GM12872 (cell line): Measurements from ENCODE around the gene CLDN9.

ENCODE experiments used
- CTCF ChIP-seq: IDR thresholded peaks from 3 replicates; pipeline ENCODE4 v1.5.1; 2011; ENCODE audit warnings: low read depth, mild to moderate bottlenecking, low read length, moderate library complexity; ENCODE audit not compliant: insufficient read depth

Gene CLDN9

DNA sequence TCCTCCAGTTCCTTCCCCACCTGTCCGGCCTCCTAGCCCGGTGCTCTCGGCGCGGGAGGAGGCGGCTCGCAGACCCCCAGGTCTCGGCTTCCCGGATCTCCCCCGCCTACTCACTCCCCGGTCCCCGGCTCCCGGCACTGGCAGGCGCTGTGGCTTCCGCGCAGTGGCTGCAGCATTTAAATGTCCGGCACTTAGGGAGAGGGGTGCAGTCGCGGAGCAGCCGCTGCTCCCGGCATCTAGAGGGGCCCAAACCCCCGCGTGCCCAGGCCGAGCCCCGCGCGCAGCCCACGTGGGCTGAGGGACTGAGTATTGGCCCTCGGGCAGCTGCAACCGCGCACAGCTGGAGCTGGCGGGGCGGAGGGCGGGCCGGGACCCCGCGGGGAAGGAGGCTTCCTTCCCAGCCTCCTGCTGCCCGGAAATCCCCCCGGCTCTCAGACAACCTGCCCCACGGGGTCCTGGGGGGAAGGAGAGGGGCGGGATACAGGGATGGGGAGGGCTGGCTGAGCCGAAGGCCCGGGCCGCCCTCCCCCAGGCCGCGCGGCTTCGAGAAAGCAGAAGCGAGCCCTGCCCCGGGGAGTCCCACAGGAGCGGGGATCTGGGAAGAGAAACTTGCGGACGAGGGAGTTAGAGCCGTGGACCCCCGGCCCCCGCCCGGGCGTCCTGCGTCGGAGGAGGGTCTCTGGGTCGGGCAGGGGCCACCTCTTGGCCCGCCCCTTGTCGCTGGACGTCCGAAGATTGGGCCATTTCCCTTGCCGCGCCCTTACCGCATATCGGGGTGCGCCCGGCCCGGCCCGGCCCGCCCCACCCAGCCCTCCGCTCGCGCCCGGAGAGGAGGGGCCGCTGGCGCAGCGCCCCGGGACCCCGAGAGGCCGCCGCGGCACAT, 33.3 kb downstream of the CLDN9 start, which contains the start of gene MMP25:
Gene MMP25, plus strand, starts transcription at position 804 of the 883 bp plus-strand sequence. CDS start 357 bp downstream, outside the sequence.
- TF ChIP-seq CTCF = no peak

GRCh38 chr16:3046641-3047386, 34.1 kb downstream of the CLDN9 start:
- TF ChIP-seq CTCF = no peak

DNA sequence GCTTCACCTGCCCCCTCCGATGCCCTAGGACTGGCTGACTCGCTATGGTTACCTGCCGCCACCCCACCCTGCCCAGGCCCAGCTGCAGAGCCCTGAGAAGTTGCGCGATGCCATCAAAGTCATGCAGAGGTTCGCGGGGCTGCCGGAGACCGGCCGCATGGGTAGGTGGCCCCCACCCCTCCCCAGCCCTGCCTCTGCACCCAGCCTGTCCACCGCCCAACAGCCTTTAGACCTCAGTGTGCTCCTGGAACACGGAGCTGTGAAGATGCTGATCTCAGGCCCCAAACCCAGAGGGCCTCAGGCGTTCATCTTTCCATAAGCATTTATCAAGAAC, 34.6 kb downstream of the CLDN9 start:
- TF ChIP-seq CTCF = no peak

DNA sequence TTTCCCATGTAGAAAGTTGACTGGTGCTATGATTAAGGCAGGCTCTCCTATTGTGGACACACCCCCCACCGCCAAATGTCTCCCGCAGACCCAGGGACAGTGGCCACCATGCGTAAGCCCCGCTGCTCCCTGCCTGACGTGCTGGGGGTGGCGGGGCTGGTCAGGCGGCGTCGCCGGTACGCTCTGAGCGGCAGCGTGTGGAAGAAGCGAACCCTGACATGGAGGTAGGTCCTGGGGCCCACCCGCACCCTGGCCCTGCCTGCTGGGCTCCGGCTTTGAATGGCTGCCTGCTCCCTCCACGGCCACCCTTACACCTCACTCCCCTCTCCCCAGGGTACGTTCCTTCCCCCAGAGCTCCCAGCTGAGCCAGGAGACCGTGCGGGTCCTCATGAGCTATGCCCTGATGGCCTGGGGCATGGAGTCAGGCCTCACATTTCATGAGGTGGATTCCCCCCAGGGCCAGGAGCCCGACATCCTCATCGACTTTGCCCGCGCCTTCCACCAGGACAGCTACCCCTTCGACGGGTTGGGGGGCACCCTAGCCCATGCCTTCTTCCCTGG, 37.3 kb downstream of the CLDN9 start:
- TF ChIP-seq CTCF = no peak

- no peak for TF ChIP-seq CTCF
Measured at GRCh38 chr16:3050487-3050886, 37.8 kb downstream of the CLDN9 start.

GRCh38 chr16:3051009-3051408, 38.3 kb downstream of the CLDN9 start:
- no peak for TF ChIP-seq CTCF

DNA sequence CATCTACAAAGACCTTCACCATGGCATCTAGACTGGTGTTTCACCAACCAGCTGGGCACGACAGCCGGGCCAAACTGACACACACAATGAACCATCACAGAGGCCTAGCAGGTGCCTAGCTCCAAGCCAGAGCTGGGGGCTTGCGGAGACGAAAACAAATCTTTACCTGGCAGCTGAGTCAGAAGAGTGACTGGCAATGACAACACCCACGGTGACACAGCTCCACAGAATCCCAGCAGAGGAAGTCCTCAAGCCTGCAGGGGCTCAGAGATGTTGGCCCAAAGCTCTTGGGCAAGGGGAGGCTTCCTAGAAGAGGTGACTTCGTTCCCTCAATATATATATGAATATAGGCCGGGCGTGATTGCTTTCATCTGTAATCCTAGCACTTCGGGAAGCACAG, 38.8 kb downstream of the CLDN9 start:
- no peak for TF ChIP-seq CTCF
